Measurements from ENCODE around the gene GPANK1. TPM values are rescaled to one million over a fixed set of nuclear protein-coding genes. Genes with fewer than 3 reads are reported as not detected.

Gene GPANK1
- 10 to 100 TPM; 14.6 to 19.9 (median 16.5) TPM for total RNA-seq
- polyA plus RNA-seq: 10 to 100 TPM; 25.1 to 26.6 TPM
- long read RNA-seq, donor 1, transcript GPANK1-203 (3 exons, 1,910 nt): major isoform, 9 of 52 reads
- long read RNA-seq, donor 1, transcript GPANK1-205 (4 exons, 2,793 nt): minor isoform, 6 of 52 reads
- long read RNA-seq, donor 1, partial matches to known transcripts: 25 of 52 reads
- long read RNA-seq, donor 1, other reads (novel, unspliced or antisense): 10 of 52 reads
- long read RNA-seq, donor 2, transcript GPANK1-203 (3 exons, 1,910 nt): major isoform, 5 of 28 reads
- long read RNA-seq, donor 2, partial matches to known transcripts: 21 of 28 reads
- long read RNA-seq, donor 2, other reads (novel, unspliced or antisense): 0 of 28 reads
- long read RNA-seq, donor 3, transcript GPANK1-203 (3 exons, 1,910 nt): major isoform, 9 of 26 reads
- long read RNA-seq, donor 3, partial matches to known transcripts: 11 of 26 reads
- long read RNA-seq, donor 3, other reads (novel, unspliced or antisense): 1 of 26 reads

- intact Hi-C loops (cut with DNase I): loop anchor here in 1 of 4 donors (5.0 kb wide), 2 partner anchors 62 to 167 kb away; partner anchors contain the start of gene DDAH2
- no peaks in the 10 kb centered on the region for H3K36me3 ChIP-seq
Observed at GRCh38 chr6:31664790-31665500, at the start of gene GPANK1. Gene GPANK1, minus strand, starts transcription at chr6:31664997. Its CDS starts 519 bp downstream, at chr6:31664478.

DNA sequence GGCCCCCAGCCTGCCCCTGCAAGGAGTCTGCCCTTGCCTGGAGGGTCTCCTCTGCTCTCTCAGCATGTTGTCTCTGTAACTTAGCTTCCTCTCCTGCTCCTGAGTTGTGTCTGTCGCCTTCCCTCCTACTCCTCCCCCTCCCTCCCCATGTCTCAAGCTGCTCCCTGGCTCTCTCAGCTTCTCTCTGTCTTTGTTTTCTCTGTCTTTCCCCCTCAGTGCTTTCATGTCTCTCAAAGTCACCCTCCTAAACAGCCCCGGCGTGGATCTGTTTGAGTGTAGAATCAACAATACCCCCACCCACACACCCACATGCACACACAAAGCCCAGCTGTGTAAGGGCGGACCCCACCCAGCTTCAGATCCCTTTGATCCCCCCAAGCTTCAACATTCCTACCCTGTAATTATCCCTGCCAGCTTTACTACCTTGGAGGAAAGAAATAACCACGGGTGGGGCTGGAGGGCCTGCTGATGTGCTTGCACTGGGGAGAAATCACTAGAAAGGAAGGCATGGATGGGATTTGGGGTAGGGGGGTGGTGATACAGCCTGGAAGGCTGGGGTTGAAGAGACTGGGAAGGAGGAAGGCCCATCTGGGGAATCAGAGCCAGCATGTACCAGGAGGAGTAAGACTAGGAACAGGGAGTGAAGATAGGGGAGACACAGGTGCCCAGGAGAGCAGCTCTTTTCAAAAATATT, 49.3 kb upstream of the GPANK1 start:
- WGBS, 3 donors: 29 to 42% (median 34%) methylated on average over 5 of the region's 5 CpGs
- Histone ChIP-seq H3K27ac (no peak overlapping the region), H3K27me3 (no peaks in the 10 kb centered on the region), H3K4me3 (no peak overlapping the region), H3K36me3 (no peaks in the 10 kb centered on the region), H3K9me3 (no peaks in the 10 kb centered on the region), H3K4me1 (ENCODE audit: insufficient read depth) (no peaks in the 10 kb centered on the region)
- DNase-seq: no peak
- intact Hi-C loops (cut with DNase I): no loop called here
- TF ChIP-seq POLR2A (IDR thresholded peaks at IDR 0.05): no peak
- TF ChIP-seq EP300 (IDR thresholded peaks at IDR 0.05): no peak
- TF ChIP-seq, protein P1, sequence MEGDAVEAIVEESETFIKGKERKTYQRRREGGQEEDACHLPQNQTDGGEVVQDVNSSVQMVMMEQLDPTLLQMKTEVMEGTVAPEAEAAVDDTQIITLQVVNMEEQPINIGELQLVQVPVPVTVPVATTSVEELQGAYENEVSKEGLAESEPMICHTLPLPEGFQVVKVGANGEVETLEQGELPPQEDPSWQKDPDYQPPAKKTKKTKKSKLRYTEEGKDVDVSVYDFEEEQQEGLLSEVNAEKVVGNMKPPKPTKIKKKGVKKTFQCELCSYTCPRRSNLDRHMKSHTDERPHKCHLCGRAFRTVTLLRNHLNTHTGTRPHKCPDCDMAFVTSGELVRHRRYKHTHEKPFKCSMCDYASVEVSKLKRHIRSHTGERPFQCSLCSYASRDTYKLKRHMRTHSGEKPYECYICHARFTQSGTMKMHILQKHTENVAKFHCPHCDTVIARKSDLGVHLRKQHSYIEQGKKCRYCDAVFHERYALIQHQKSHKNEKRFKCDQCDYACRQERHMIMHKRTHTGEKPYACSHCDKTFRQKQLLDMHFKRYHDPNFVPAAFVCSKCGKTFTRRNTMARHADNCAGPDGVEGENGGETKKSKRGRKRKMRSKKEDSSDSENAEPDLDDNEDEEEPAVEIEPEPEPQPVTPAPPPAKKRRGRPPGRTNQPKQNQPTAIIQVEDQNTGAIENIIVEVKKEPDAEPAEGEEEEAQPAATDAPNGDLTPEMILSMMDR (IDR thresholded peaks at IDR 0.05): no peak

More at GRCh38 chr6:31664790-31665500, at the start of gene GPANK1:
- Histone ChIP-seq H3K27ac (peak within 1 kb of the TSS; percentile 85 to 90), H3K4me1 (ENCODE audit: insufficient read depth) (peaks cover 17% of the 10 kb centered on the region), H3K27me3 (no peaks in the 10 kb centered on the region), H3K4me3 (peak within 1 kb of the TSS; percentile 78), H3K9me3 (no peaks in the 10 kb centered on the region)
- peak; percentile 87 to 93 (median 89) for DNase-seq
- TF ChIP-seq POLR2A (IDR thresholded peaks at IDR 0.05) (peak; percentile 63), EP300 (IDR thresholded peaks at IDR 0.05) (no peak)
- TF ChIP-seq, protein P1 (IDR thresholded peaks at IDR 0.05): no peak
- WGBS, 3 donors: 0 to 1% (median 0%) methylated on average over 39 of the region's 39 CpGs

- intact Hi-C loops (cut with DNase I): no loop called here
- 64 to 72% (median 64%) methylated on average over 4 of the region's 4 CpGs for WGBS, 3 donors
Observed at GRCh38 chr6:31713465-31713864, 48.7 kb upstream of the GPANK1 start.

More at GRCh38 chr6:31713465-31713864, 48.7 kb upstream of the GPANK1 start:
- Histone ChIP-seq H3K36me3 (no peaks in the 10 kb centered on the region), H3K27ac (no peak overlapping the region), H3K27me3 (no peaks in the 10 kb centered on the region), H3K9me3 (no peaks in the 10 kb centered on the region), H3K4me1 (ENCODE audit: insufficient read depth) (no peaks in the 10 kb centered on the region), H3K4me3 (no peak overlapping the region)
- DNase-seq: no peak
- TF ChIP-seq POLR2A (IDR thresholded peaks at IDR 0.05) (no peak), EP300 (IDR thresholded peaks at IDR 0.05) (no peak)
- TF ChIP-seq, protein P1 (IDR thresholded peaks at IDR 0.05): no peak

Data from ovary (tissue), 10 donors.